Esophagus (tissue), 2 donors: ENCODE data around the gene ZNF792. TPM values are rescaled to one million over a fixed set of nuclear protein-coding genes. Genes with fewer than 3 reads are reported as not detected.

Experiments
- H3K27ac ChIP-seq, 2 donors: one replicate each; pipeline ENCODE4 v1.5.1; 2013; ENCODE audit warnings: low read depth in 2 of 2, mild to moderate bottlenecking in 2 of 2, inconsistent platforms in 1 of 2, low read length in 1 of 2, moderate library complexity in 1 of 2
- H3K27me3 ChIP-seq, 2 donors: one replicate each; pipeline ENCODE4 v1.6.1; 2013; ENCODE audit warnings: low read length in 2 of 2, control low read depth in 1 of 2, mild to moderate bottlenecking in 1 of 2; ENCODE audit not compliant: insufficient read depth in 2 of 2, control insufficient read depth in 1 of 2
- H3K36me3 ChIP-seq, 2 donors: one replicate each; pipeline ENCODE4 v1.6.1; 2013; ENCODE audit warnings: low read length in 1 of 2; ENCODE audit not compliant: control insufficient read depth in 2 of 2, insufficient read depth in 2 of 2
- H3K4me1 ChIP-seq, 2 donors: one replicate each; pipeline ENCODE4 v1.6.1; 2013; ENCODE audit warnings: low read length in 1 of 2; ENCODE audit not compliant: control insufficient read depth in 2 of 2, insufficient read depth in 2 of 2
- H3K4me3 ChIP-seq, 2 donors: one replicate each; pipeline ENCODE4 v1.5.1; 2013; ENCODE audit warnings: low read length in 2 of 2, mild to moderate bottlenecking in 2 of 2, low read depth in 1 of 2, moderate library complexity in 1 of 2
- H3K9me3 ChIP-seq, 2 donors: one replicate each; pipeline ENCODE4 v1.6.1; 2013; ENCODE audit warnings: mild to moderate bottlenecking in 2 of 2, low read depth in 1 of 2, low read length in 1 of 2, moderate library complexity in 1 of 2; ENCODE audit not compliant: control insufficient read depth in 2 of 2, insufficient read depth in 1 of 2
- WGBS, 2 donors: extraction: QIAGEN DNeasy Blood & Tissue Kit; methylation state at CpG; one replicate each; pipeline ENCODE4 v1.1.7; 2013; 5-methylcytosine and 5-hydroxymethylcytosine counted together
- polyA plus RNA-seq, 2 donors: library from polyadenylated mRNA; stranded (reverse); fragments of 200-250 nt; gene quantifications; one replicate each; pipeline ENCODE4 v1.2.3, GENCODE V29; 2013
- donor health status: healthy with polysubstance abuse.
- donor health status: Bipolar disorder and iron deficiency.

ZNF792 gene
- polyA plus RNA-seq, 2 donors: 0.41 to 0.65 TPM

DNA sequence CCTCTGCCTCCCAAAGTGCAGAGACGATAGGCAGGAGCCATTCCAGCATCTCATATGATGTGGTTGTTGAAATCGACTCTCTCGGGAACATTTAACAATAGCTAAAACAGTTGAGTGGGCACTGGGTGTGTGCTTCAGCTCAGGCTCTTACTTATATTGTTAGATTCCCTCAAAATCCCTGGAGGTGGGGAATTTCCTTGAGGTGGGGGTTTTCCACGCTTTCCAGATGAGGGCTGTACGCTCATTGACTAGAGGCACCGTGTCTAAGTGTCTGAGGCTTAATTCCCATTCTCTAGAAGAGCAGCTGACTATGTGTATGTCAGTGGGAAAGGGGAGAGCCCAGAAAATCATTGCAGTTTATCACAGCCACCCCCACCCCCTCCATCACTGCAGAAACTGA lies 25.3 kb upstream of the ZNF792 start:
- no peak overlapping the region for H3K4me3 ChIP-seq
- no peaks in the 10 kb centered on the region for H3K9me3 ChIP-seq
- H3K27ac ChIP-seq: no peak overlapping the region
- H3K4me1 ChIP-seq: no peaks in the 10 kb centered on the region
- H3K36me3 ChIP-seq: no peaks in the 10 kb centered on the region
- 62 to 77% methylated on average over 6 of the region's 6 CpGs for WGBS, 2 donors
- no peaks in the 10 kb centered on the region for H3K27me3 ChIP-seq

GRCh38 chr19:34988119-34988518 lies 24.1 kb upstream of the ZNF792 start:
- 100% methylated on average over 1 of the region's 1 CpG for WGBS, 2 donors
- Histone ChIP-seq H3K9me3 (no peaks in the 10 kb centered on the region), H3K4me1 (no peaks in the 10 kb centered on the region), H3K4me3 (no peak overlapping the region), H3K27ac (no peak overlapping the region), H3K36me3 (no peaks in the 10 kb centered on the region), H3K27me3 (no peaks in the 10 kb centered on the region)

- H3K4me1 ChIP-seq: no peaks in the 10 kb centered on the region
- 21 to 22% methylated on average over 7 of the region's 7 CpGs for WGBS, 2 donors
- H3K36me3 ChIP-seq: no peaks in the 10 kb centered on the region
- no peak overlapping the region for H3K4me3 ChIP-seq
- peak overlapping the region in 1 of 2 donors; percentile 25 for H3K27ac ChIP-seq
- no peaks in the 10 kb centered on the region for H3K9me3 ChIP-seq
- no peaks in the 10 kb centered on the region for H3K27me3 ChIP-seq
Measured at GRCh38 chr19:34985249-34986022, 21.4 kb upstream of the ZNF792 start.

DNA sequence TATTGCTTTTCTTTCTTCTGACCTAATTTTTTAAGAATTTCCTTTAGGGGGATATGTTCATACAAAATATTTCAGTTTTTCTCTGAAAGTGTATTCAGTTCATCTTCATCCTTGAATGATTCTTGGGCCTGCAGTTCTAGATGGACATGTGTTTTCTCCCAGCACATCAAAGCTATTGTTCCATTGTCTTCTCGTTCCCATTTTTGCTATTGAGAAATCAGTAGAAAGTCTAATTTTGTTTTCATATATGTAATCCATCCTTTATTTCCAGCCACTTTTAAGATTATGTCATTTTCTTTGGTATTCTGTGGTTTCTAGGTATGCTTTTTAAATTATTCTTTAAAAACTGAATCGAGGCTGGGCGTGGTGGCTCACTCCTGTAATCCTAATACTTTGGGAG lies 20.3 kb upstream of the ZNF792 start:
- H3K4me1 ChIP-seq: no peaks in the 10 kb centered on the region
- no peaks in the 10 kb centered on the region for H3K27me3 ChIP-seq
- no peaks in the 10 kb centered on the region for H3K36me3 ChIP-seq
- H3K9me3 ChIP-seq: no peaks in the 10 kb centered on the region
- H3K4me3 ChIP-seq: no peak overlapping the region
- no peak overlapping the region for H3K27ac ChIP-seq
- WGBS, 2 donors: 88 to 89% methylated on average over 3 of the region's 3 CpGs

GRCh38 chr19:34983786-34984185 lies 19.8 kb upstream of the ZNF792 start:
- Histone ChIP-seq H3K9me3 (no peaks in the 10 kb centered on the region), H3K4me1 (no peaks in the 10 kb centered on the region), H3K27ac (no peak overlapping the region), H3K27me3 (no peaks in the 10 kb centered on the region), H3K36me3 (no peaks in the 10 kb centered on the region), H3K4me3 (no peak overlapping the region)
- 89 to 93% methylated on average over 4 of the region's 4 CpGs for WGBS, 2 donors

GRCh38 chr19:34982275-34982674 lies 18.2 kb upstream of the ZNF792 start:
- H3K4me1 ChIP-seq: no peaks in the 10 kb centered on the region
- H3K27ac ChIP-seq: no peak overlapping the region
- no peak overlapping the region for H3K4me3 ChIP-seq
- 72 to 79% methylated on average over 5 of the region's 5 CpGs for WGBS, 2 donors
- no peaks in the 10 kb centered on the region for H3K9me3 ChIP-seq
- H3K27me3 ChIP-seq: no peaks in the 10 kb centered on the region
- H3K36me3 ChIP-seq: no peaks in the 10 kb centered on the region

- peaks cover 0 to 7% of the 10 kb centered on the region in 2 donors for H3K9me3 ChIP-seq
- no peaks in the 10 kb centered on the region for H3K4me1 ChIP-seq
- no peak overlapping the region for H3K27ac ChIP-seq
- H3K36me3 ChIP-seq: no peaks in the 10 kb centered on the region
- 82 to 85% methylated on average over 12 of the region's 12 CpGs for WGBS, 2 donors
- no peak overlapping the region for H3K4me3 ChIP-seq
- no peaks in the 10 kb centered on the region for H3K27me3 ChIP-seq
Measured at GRCh38 chr19:34979819-34980640, 16.0 kb upstream of the ZNF792 start.

DNA sequence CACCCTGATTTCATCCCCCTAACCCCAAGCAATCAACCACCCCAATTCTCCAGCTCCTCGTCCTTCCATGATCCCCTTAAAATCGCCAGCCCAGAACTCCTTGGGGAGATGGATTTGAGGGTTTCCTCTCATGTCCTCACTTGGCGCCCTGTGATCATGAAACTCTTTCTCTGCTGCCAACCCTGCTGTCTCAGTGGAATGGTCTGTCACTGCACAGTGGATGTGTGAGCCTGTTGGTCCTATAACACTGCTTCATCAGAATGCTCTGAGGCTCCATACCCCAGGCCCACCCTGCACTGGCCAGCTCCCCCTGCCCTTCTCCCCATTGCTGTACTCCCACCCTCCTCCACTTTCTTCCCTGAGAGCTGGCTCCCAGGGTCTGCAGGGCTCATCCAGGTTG lies 12.6 kb upstream of the ZNF792 start:
- 83 to 88% methylated on average over 3 of the region's 3 CpGs for WGBS, 2 donors
- Histone ChIP-seq H3K4me3 (no peak overlapping the region), H3K9me3 (peaks cover 0 to 7% of the 10 kb centered on the region in 2 donors), H3K36me3 (no peaks in the 10 kb centered on the region), H3K4me1 (peaks cover 0 to 2% of the 10 kb centered on the region in 2 donors), H3K27me3 (no peaks in the 10 kb centered on the region), H3K27ac (no peak overlapping the region)

GRCh38 chr19:34975056-34975455 lies 11.0 kb upstream of the ZNF792 start:
- WGBS, 2 donors: 61% methylated on average over 5 of the region's 5 CpGs
- no peaks in the 10 kb centered on the region for H3K36me3 ChIP-seq
- no peak overlapping the region for H3K27ac ChIP-seq

More at GRCh38 chr19:34975056-34975455, 11.0 kb upstream of the ZNF792 start:
- Histone ChIP-seq H3K4me3 (no peak overlapping the region), H3K27me3 (no peaks in the 10 kb centered on the region), H3K4me1 (peaks cover 0 to 2% of the 10 kb centered on the region in 2 donors), H3K9me3 (peaks cover 0 to 7% of the 10 kb centered on the region in 2 donors)
